ENCODE data around the gene DLL3. TPM values are rescaled to one million over a fixed set of nuclear protein-coding genes. Genes with fewer than 3 reads are reported as not detected.

DLL3 gene
- polyA plus RNA-seq, 12 donors = 0.08 to 0.25 (median 0.16) TPM; not detected in 3

DNA sequence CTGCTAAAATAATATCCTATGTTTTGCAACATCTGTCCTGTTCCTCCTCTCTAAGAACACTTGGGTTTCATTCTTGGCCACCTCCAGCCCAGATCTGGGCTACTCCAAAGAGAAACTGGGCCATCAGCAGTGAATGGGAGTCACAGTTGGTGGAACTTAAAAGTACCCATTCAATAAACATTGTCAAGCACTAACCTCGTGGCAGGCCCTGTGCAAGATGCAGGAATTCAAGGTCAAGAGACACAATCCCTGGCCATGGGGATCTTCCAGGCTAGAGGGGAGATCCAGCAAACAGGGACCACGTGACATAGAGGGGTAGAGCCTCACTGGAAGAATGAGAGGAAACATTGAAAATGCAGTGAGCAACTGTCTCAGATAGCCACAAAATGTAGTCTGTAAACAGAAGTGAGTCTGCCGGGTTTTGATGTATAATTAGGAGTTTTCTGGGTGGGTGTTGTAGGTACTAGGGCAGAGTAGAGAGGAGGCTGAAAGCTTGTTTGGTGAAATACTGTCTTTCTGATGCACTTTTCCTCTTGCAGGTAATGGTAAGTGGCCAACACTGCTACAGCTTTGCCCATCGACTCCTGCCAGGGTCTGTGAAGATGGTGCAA is 56.1 kb downstream of the DLL3 start:
- DNase-seq = no peak

GRCh38 chr19:39555883-39556282 is 57.1 kb downstream of the DLL3 start:
- no peak for DNase-seq

Other genes with a start within 250 kb of the DLL3 start
- gene IFNL2, start 230.6 kb upstream of the DLL3 start, polyA plus RNA-seq (ENCODE audit: insufficient read length in 12 of 12) = not detected
- gene IFNL1, start 202.5 kb upstream of the DLL3 start, polyA plus RNA-seq (ENCODE audit: insufficient read length in 12 of 12) = not detected
- gene LRFN1, start 178.1 kb upstream of the DLL3 start, polyA plus RNA-seq (ENCODE audit: insufficient read length in 12 of 12) = 1 to 10 TPM in 3 of 12 donors, under 1 TPM in 7, not detected in 2; 0.42 to 2.8 (median 0.61) TPM
- 10 to 100 TPM in 11 of 12 donors, not detected in 1; 12.1 to 31.1 (median 17.8) TPM for gene GMFG, start 162.9 kb upstream of the DLL3 start, polyA plus RNA-seq (ENCODE audit: insufficient read length in 12 of 12)
- 100 to 1,000 TPM in 2 of 12 donors, 10 to 100 TPM in 9, not detected in 1; 57.9 to 191 (median 74.7) TPM for gene SAMD4B, start 156.5 kb upstream of the DLL3 start, polyA plus RNA-seq (ENCODE audit: insufficient read length in 12 of 12)
- 10 to 100 TPM in 11 of 12 donors, not detected in 1; 33.0 to 65.6 (median 39.1) TPM for gene PAF1, start 107.8 kb upstream of the DLL3 start, polyA plus RNA-seq (ENCODE audit: insufficient read length in 12 of 12)
- 10 to 100 TPM in 11 of 12 donors, not detected in 1; 14.8 to 35.2 (median 22.9) TPM for gene MED29, start 107.6 kb upstream of the DLL3 start, polyA plus RNA-seq (ENCODE audit: insufficient read length in 12 of 12)
- gene ZFP36, start 92.1 kb upstream of the DLL3 start, polyA plus RNA-seq (ENCODE audit: insufficient read length in 12 of 12) = 100 to 1,000 TPM in 4 of 12 donors, 10 to 100 TPM in 7, not detected in 1; 29.7 to 250 (median 69.4) TPM
- gene PLEKHG2, start 86.3 kb upstream of the DLL3 start, polyA plus RNA-seq (ENCODE audit: insufficient read length in 12 of 12) = 10 to 100 TPM in 11 of 12 donors, not detected in 1; 26.4 to 86.4 (median 47.0) TPM
- 1,000 to 10,000 TPM in 10 of 12 donors, 100 to 1,000 TPM in 1, not detected in 1; 937 to 1,979 (median 1,712) TPM for gene RPS16, start 63.0 kb upstream of the DLL3 start, polyA plus RNA-seq (ENCODE audit: insufficient read length in 12 of 12)
- gene SUPT5H, start 53.4 kb upstream of the DLL3 start, polyA plus RNA-seq (ENCODE audit: insufficient read length in 12 of 12) = 100 to 1,000 TPM in 1 of 12 donors, 10 to 100 TPM in 10, not detected in 1; 74.5 to 113 (median 82.6) TPM
- 10 to 100 TPM in 11 of 12 donors, not detected in 1; 41.6 to 61.9 (median 46.0) TPM for gene TIMM50, start 18.1 kb upstream of the DLL3 start, polyA plus RNA-seq (ENCODE audit: insufficient read length in 12 of 12)
- gene SELENOV, start 16.2 kb downstream of the DLL3 start, polyA plus RNA-seq (ENCODE audit: insufficient read length in 12 of 12) = under 1 TPM in 2 of 12 donors, not detected in 10; 0.17 to 0.33 TPM
- gene EID2B, start 33.9 kb downstream of the DLL3 start, polyA plus RNA-seq (ENCODE audit: insufficient read length in 12 of 12) = 1 to 10 TPM in 11 of 12 donors, not detected in 1; 2.0 to 9.7 (median 2.5) TPM
- gene EID2, start 41.2 kb downstream of the DLL3 start, polyA plus RNA-seq (ENCODE audit: insufficient read length in 12 of 12) = 10 to 100 TPM in 7 of 12 donors, 1 to 10 TPM in 4, not detected in 1; 7.5 to 20.2 (median 10.8) TPM
- under 1 TPM in 1 of 12 donors, not detected in 11; 0.33 TPM for gene LGALS13, start 103.6 kb downstream of the DLL3 start, polyA plus RNA-seq (ENCODE audit: insufficient read length in 12 of 12)
- not detected for gene LGALS16, start 157.0 kb downstream of the DLL3 start, polyA plus RNA-seq (ENCODE audit: insufficient read length in 12 of 12)
- gene LGALS14, start 205.5 kb downstream of the DLL3 start, polyA plus RNA-seq (ENCODE audit: insufficient read length in 12 of 12) = 1 to 10 TPM in 2 of 12 donors, under 1 TPM in 5, not detected in 5; 0.33 to 1.1 (median 0.49) TPM
- gene CLC, start 239.1 kb downstream of the DLL3 start, polyA plus RNA-seq (ENCODE audit: insufficient read length in 12 of 12) = 10 to 100 TPM in 1 of 12 donors, 1 to 10 TPM in 6, under 1 TPM in 2, not detected in 3; 0.77 to 15.0 (median 1.3) TPM